Endothelial cell of umbilical vein (primary cell): Measurements from ENCODE around the gene GPR78. TPM values are rescaled to one million over a fixed set of nuclear protein-coding genes. Genes with fewer than 3 reads are reported as not detected.

ENCODE experiments used
- BruUV-seq: library from RNA; stranded (reverse); fragments of 400-500 nt; replicated peaks from 2 replicates; lab custom pipeline; 2021; lab: Mats Ljungman, UMichigan
- CTCF ChIA-PET: fragments of 300-600, 350-600 bp; sonication (Branson Sonifier 250); formaldehyde crosslinking; loops from one replicate; lab custom pipeline; 2021; ENCODE audit warnings: antibody characterized with exemption, inconsistent platforms; lab: Charles Lee
- POLR2A ChIA-PET: fragments of 300-600, 350-600 bp; sonication (Branson Sonifier 250); formaldehyde crosslinking; loops from one replicate; lab custom pipeline; 2021; ENCODE audit warnings: antibody characterized with exemption, inconsistent platforms; lab: Charles Lee
- DNase-seq: peaks from one replicate; pipeline ENCODE4 v3.0.0-alpha.2; 2011; ENCODE audit warnings: low read depth, low spot score
- FAIRE-seq: peaks from 2 replicates; lab custom pipeline; 2011; peaks lifted over from hg19 to GRCh38; lab: Jason Lieb, UNC
- H2AFZ ChIP-seq: 2 replicates; pipeline ENCODE4 v1.6.0; 2012; ENCODE audit warnings: low read depth, low read length, control low read depth, inconsistent platforms
- H3K27ac ChIP-seq: 2 replicates; pipeline ENCODE4 v1.5.1; 2011; ENCODE audit warnings: low read depth, mild to moderate bottlenecking, control low read depth, low read length, moderate library complexity; ENCODE audit not compliant: insufficient read depth
- H3K27me3 ChIP-seq, 2 experiments: 2 replicates each; pipeline versions ENCODE4 v1.6.0 to v1.6.1; 2011; ENCODE audit warnings: low read length in 2 of 2, mixed read lengths in 1 of 2; ENCODE audit not compliant: control insufficient read depth in 2 of 2, insufficient read depth in 2 of 2
- H3K36me3 ChIP-seq, 2 experiments: 2 replicates in 1 of 2; 3 replicates in 1 of 2; pipeline ENCODE4 v1.5.1; 2011; ENCODE audit warnings: low read length in 2 of 2, mild to moderate bottlenecking in 1 of 2, moderate library complexity in 1 of 2; ENCODE audit not compliant: control insufficient read depth in 2 of 2, insufficient read depth in 2 of 2; ENCODE audit errors: extremely low read depth in 1 of 2
- H3K4me1 ChIP-seq: 3 replicates; pipeline ENCODE4 v1.5.1; 2011; ENCODE audit warnings: mild to moderate bottlenecking, low read length; ENCODE audit not compliant: control insufficient read depth, insufficient read depth; ENCODE audit errors: extremely low read depth
- H3K4me2 ChIP-seq: 2 replicates; pipeline ENCODE4 v1.6.1; 2011; ENCODE audit warnings: low read length, control low read depth, mixed read lengths; ENCODE audit not compliant: insufficient read depth
- H3K4me3 ChIP-seq, 3 experiments: fragments of 200-600 bp in 1 of 3; sonication (generic), shearing (Covaris generic) in 1 of 3; replicated peaks in 1 of 3; 2 replicates each; pipeline ENCODE4 v1.5.1; 2011 to 2016; ENCODE audit warnings: control low read depth in 3 of 3, low read length in 3 of 3, mild to moderate bottlenecking in 2 of 3, inconsistent platforms in 1 of 3, low read depth in 1 of 3, moderate library complexity in 1 of 3; ENCODE audit not compliant: insufficient read depth in 1 of 3
- H3K79me2 ChIP-seq: 2 replicates; pipeline ENCODE4 v1.6.0; 2012; ENCODE audit warnings: low read length, inconsistent platforms; ENCODE audit not compliant: control insufficient read depth, insufficient read depth
- H3K9ac ChIP-seq: replicated peaks from 2 replicates; pipeline ENCODE3; 2011; ENCODE audit warnings: low read length, control low read depth; ENCODE audit not compliant: insufficient read depth; ENCODE audit errors: extremely low read depth
- H3K9me1 ChIP-seq: replicated peaks from 3 replicates; pipeline ENCODE4 v1.6.0; 2011; ENCODE audit warnings: mild to moderate bottlenecking, low read length; ENCODE audit not compliant: control insufficient read depth, insufficient read depth; ENCODE audit errors: extremely low read depth
- H3K9me3 ChIP-seq: replicated peaks from 2 replicates; pipeline ENCODE4 v1.5.1; 2012; ENCODE audit warnings: low read length, inconsistent platforms; ENCODE audit not compliant: control insufficient read depth, insufficient read depth
- H4K20me1 ChIP-seq: replicated peaks from 2 replicates; pipeline ENCODE3; 2011; ENCODE audit warnings: mild to moderate bottlenecking, low read length; ENCODE audit not compliant: control insufficient read depth, insufficient read depth; ENCODE audit errors: extremely low read depth
- EZH2 ChIP-seq: IDR thresholded peaks from 2 replicates; pipeline ENCODE4 v1.6.1; 2012; ENCODE audit warnings: borderline replicate concordance, low read depth, mild to moderate bottlenecking, moderate library complexity, low read length, inconsistent platforms; ENCODE audit not compliant: severe bottlenecking
- FOS ChIP-seq: IDR thresholded peaks from 2 replicates; pipeline ENCODE4 v1.6.1; 2011; ENCODE audit warnings: mild to moderate bottlenecking, low read length, moderate library complexity, borderline replicate concordance; ENCODE audit not compliant: insufficient read depth
- GATA2 ChIP-seq: IDR thresholded peaks from 2 replicates; pipeline ENCODE4 v1.7.0; 2011; ENCODE audit warnings: low read depth, mild to moderate bottlenecking, moderate library complexity, mixed read lengths, low read length; ENCODE audit not compliant: insufficient read length, insufficient read depth
- JUN ChIP-seq: IDR thresholded peaks from 2 replicates; pipeline ENCODE4 v1.6.1; 2011; ENCODE audit warnings: borderline replicate concordance, low read depth; ENCODE audit not compliant: insufficient read length, insufficient read depth
- MYC ChIP-seq: IDR thresholded peaks from one replicate; pipeline ENCODE4 v1.6.1; 2011; ENCODE audit warnings: mild to moderate bottlenecking, low read depth, low read length
- POLR2A ChIP-seq: IDR thresholded peaks from 2 replicates; pipeline ENCODE4 v1.6.1; 2012; ENCODE audit warnings: low read depth, mild to moderate bottlenecking, control low read depth, low read length
- POLR2AphosphoS5 ChIP-seq: IDR thresholded peaks from 2 replicates; pipeline ENCODE4 v1.6.1; 2012; ENCODE audit warnings: low read depth, mild to moderate bottlenecking, control low read depth, low read length, moderate library complexity; ENCODE audit not compliant: insufficient read depth
- dilution Hi-C: fragments of 300-500 bp; cut with MboI; formaldehyde crosslinking; loops from one replicate; pipeline ENCODE4 v1.15.0; 2019; ENCODE audit warnings: low sequenced_read_pairs; ENCODE audit not compliant: extremely low pct_ligation_motif_present
- intact Hi-C: fragments of 100-400 bp; cut with micrococcal nuclease; formaldehyde crosslinking; loops from one replicate; pipeline ENCODE4 v1.10.0; 2022
- polyA plus RNA-seq, 4 experiments: library from polyadenylated mRNA; depleted of rRNA in 3 of 4; stranded (reverse) in 3 of 4; unstranded in 1 of 4; fragments of >200 nt; gene quantifications; 2 replicates each; pipeline versions ENCODE4 v1.2.1 to v1.2.3, GENCODE V29; 2011 to 2012; ENCODE audit warnings: missing spikeins in 1 of 4
- total RNA-seq: library from RNA; stranded (reverse); gene quantifications from 2 replicates; pipeline ENCODE4 v1.2.3, GENCODE V29; 2021
- TF ChIP-seq, protein P1 (sequence below), 2 donors: IDR thresholded peaks; 1 replicate in 1 of 2; 2 replicates in 1 of 2; pipeline ENCODE4 v1.5.1; 2011; ENCODE audit warnings: low read length in 2 of 2, mild to moderate bottlenecking in 2 of 2, moderate library complexity in 2 of 2, control low read depth in 1 of 2, inconsistent platforms in 1 of 2, low read depth in 1 of 2; ENCODE audit not compliant: insufficient read depth in 1 of 2; ENCODE audit errors: extremely low read depth in 1 of 2
- TF ChIP-seq, protein P2 (sequence below): IDR thresholded peaks from 2 replicates; pipeline ENCODE4 v1.6.1; 2011; ENCODE audit not compliant: insufficient read depth, insufficient read length

GPR78 gene
- total and polyA plus RNA-seq, 2 donors (not counting 3 experiments of a cell fraction or from before 2014, with no cell fraction given): not detected

DNA sequence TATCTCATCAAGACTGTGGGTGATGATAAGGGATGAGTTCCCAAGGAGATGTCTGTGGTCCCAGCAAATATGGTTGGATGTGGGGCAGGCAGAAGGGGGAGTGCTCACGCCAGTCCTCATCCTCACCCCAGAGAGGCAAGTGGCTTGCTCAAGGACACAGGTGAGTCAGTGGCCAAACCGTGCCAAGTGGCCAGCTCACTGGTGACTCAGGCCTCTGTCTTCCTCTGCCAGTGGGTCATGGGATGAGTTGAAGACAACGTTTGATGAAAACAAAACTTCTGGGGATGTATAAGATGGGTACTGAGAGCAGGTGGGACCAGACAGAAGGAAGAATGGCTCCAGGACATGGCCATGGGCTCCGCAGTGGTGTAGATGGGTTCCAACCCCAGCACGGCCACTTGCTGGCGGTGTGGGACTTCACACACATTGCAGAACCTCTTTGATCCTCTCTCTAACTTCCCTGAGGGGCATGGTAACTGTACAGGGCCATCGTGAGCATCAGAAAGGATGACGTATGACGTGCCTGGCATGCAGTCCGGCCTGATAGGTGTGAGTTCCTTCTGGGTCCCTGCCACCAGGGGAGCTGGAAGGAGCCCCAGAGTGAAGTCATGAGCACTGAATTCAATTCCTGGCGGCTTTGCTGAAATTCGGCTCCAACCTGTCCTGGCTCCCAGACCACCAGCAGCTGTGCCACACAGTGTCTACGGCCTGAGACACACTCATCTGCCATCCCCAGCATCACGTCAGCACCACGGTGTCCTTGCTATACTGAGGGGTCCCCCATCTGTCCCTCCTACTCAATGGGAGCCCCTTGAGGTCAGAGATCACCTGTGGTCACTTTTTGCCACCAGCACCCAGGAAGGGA is 41.3 kb upstream of the GPR78 start:
- Histone ChIP-seq H3K9ac (no peak overlapping the region), H4K20me1 (no peaks in the 10 kb centered on the region), H3K4me2 (no peak overlapping the region), H3K9me1 (no peaks in the 10 kb centered on the region), H2AFZ (no peak overlapping the region), H3K36me3 (no peaks in the 10 kb centered on the region), H3K27me3 (no peaks in the 10 kb centered on the region), H3K79me2 (no peaks in the 10 kb centered on the region), H3K9me3 (no peaks in the 10 kb centered on the region), H3K4me3 (no peak overlapping the region), H3K4me1 (no peaks in the 10 kb centered on the region), H3K27ac (no peak overlapping the region)
- ChIA-PET POLR2A (no interaction called here), CTCF (no interaction called here)
- FAIRE-seq (no peak), DNase-seq (peak; percentile 6)
- dilution Hi-C loops (no loop called here), intact Hi-C loops (no loop called here)
- BruUV-seq: no TSS peak
- TF ChIP-seq POLR2A: no peak
- no peak for TF ChIP-seq MYC
- no peak for TF ChIP-seq GATA2

DNA sequence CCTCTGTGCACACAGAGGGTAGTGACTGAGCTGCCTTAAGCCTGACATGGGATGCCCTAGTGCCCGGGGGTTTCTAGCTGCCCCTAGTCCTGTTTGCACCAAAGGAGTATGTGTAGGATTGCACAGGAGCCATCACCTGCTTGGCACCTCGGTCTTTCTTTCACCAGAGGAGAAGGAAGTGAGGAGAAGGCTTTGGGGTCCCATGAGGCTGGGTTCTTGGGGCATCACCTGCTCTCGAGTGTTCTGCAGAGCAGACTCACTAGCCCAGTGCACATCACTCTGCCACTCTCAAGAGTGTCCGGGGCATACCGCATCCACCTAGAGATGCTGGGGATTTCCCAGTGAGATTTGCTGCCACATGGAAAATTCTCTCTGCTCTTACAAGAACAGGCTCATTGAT is 40.5 kb upstream of the GPR78 start:
- TF ChIP-seq MYC: no peak
- no peak for TF ChIP-seq JUN
- no peak for TF ChIP-seq POLR2A
- no peak for TF ChIP-seq POLR2AphosphoS5
- TF ChIP-seq, protein P1, sequence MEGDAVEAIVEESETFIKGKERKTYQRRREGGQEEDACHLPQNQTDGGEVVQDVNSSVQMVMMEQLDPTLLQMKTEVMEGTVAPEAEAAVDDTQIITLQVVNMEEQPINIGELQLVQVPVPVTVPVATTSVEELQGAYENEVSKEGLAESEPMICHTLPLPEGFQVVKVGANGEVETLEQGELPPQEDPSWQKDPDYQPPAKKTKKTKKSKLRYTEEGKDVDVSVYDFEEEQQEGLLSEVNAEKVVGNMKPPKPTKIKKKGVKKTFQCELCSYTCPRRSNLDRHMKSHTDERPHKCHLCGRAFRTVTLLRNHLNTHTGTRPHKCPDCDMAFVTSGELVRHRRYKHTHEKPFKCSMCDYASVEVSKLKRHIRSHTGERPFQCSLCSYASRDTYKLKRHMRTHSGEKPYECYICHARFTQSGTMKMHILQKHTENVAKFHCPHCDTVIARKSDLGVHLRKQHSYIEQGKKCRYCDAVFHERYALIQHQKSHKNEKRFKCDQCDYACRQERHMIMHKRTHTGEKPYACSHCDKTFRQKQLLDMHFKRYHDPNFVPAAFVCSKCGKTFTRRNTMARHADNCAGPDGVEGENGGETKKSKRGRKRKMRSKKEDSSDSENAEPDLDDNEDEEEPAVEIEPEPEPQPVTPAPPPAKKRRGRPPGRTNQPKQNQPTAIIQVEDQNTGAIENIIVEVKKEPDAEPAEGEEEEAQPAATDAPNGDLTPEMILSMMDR (IDR thresholded peaks at IDR 0.05; ENCODE audit: extremely low read depth in 1 of 2, insufficient read depth in 1 of 2, low read depth in 1 of 2, low read length in 2 of 2): no peak
- TF ChIP-seq EZH2: no peak
- TF ChIP-seq GATA2: no peak
- TF ChIP-seq FOS: no peak
- TF ChIP-seq, protein P2, sequence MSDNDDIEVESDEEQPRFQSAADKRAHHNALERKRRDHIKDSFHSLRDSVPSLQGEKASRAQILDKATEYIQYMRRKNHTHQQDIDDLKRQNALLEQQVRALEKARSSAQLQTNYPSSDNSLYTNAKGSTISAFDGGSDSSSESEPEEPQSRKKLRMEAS: no peak
- no peaks in the 10 kb centered on the region for H3K36me3 ChIP-seq
- H3K4me1 ChIP-seq: no peaks in the 10 kb centered on the region
- H3K9me3 ChIP-seq: no peaks in the 10 kb centered on the region
- no peaks in the 10 kb centered on the region for H3K79me2 ChIP-seq
- H3K9ac ChIP-seq: no peak overlapping the region
- no peak overlapping the region for H2AFZ ChIP-seq
- ChIA-PET CTCF (no interaction called here), POLR2A (no interaction called here)
- no peak for DNase-seq
- no peaks in the 10 kb centered on the region for H3K9me1 ChIP-seq
- no peak overlapping the region for H3K4me2 ChIP-seq
- dilution Hi-C loops (no loop called here), intact Hi-C loops (no loop called here)
- H4K20me1 ChIP-seq: no peaks in the 10 kb centered on the region
- no peak overlapping the region for H3K4me3 ChIP-seq
- no peaks in the 10 kb centered on the region for H3K27me3 ChIP-seq
- BruUV-seq: no TSS peak
- FAIRE-seq: no peak
- H3K27ac ChIP-seq: no peak overlapping the region
